ENCODE measurements around the gene ERICH6.

Gene ERICH6

GRCh38 chr3:150736903-150737832 lies 33.4 kb upstream of the ERICH6 start:
- no peak for DNase-seq

GRCh38 chr3:150736316-150736719 lies 32.6 kb upstream of the ERICH6 start:
- DNase-seq, result no peak

- DNase-seq, result no peak
Observed at GRCh38 chr3:150734795-150735119, 31.0 kb upstream of the ERICH6 start.

- DNase-seq, result peak; percentile 20
Observed at GRCh38 chr3:150733936-150734794, 30.4 kb upstream of the ERICH6 start.

GRCh38 chr3:150733373-150733935 lies 29.7 kb upstream of the ERICH6 start:
- peak; percentile 30 for DNase-seq

- DNase-seq, result no peak
Observed at GRCh38 chr3:150729682-150730360, 26.1 kb upstream of the ERICH6 start.

- DNase-seq, result no peak
Observed at GRCh38 chr3:150727653-150728502, 24.2 kb upstream of the ERICH6 start.

GRCh38 chr3:150725548-150725947 lies 21.8 kb upstream of the ERICH6 start:
- no peak for DNase-seq

GRCh38 chr3:150723946-150724345 lies 20.2 kb upstream of the ERICH6 start:
- no peak for DNase-seq

GRCh38 chr3:150722267-150722666 lies 18.5 kb upstream of the ERICH6 start:
- no peak for DNase-seq

GRCh38 chr3:150721285-150722130 lies 17.8 kb upstream of the ERICH6 start:
- peak; percentile 62 for DNase-seq

- no peak for DNase-seq
Observed at GRCh38 chr3:150720444-150720843, 16.7 kb upstream of the ERICH6 start.

- DNase-seq, result no peak
Observed at GRCh38 chr3:150710097-150710496, 6.4 kb upstream of the ERICH6 start.

- no peak for DNase-seq
Observed at GRCh38 chr3:150703299-150703755, 393 bp downstream of the ERICH6 start.

GRCh38 chr3:150699068-150699639 lies 4.6 kb downstream of the ERICH6 start:
- DNase-seq, result peak; percentile 42

GRCh38 chr3:150697646-150698045 lies 6.1 kb downstream of the ERICH6 start:
- peak; percentile 50 for DNase-seq

GRCh38 chr3:150691414-150692040 lies 12.2 kb downstream of the ERICH6 start:
- no peak for DNase-seq

GRCh38 chr3:150687613-150688012 lies 16.1 kb downstream of the ERICH6 start:
- no peak for DNase-seq

- DNase-seq, result no peak
Observed at GRCh38 chr3:150682824-150683223, 20.9 kb downstream of the ERICH6 start.

- DNase-seq, result no peak
Observed at GRCh38 chr3:150682279-150682678, 21.4 kb downstream of the ERICH6 start.

All from fibroblast of skin of right biceps (primary cell).